ENCODE results near the gene CPNE9.

Gene CPNE9

GRCh38 chr3:9727041-9727595 is 23.5 kb downstream of the CPNE9 start:
- POLR2A ChIA-PET (ENCODE audit: low non-redundant PET), result no interaction called here
- DNase-seq (ENCODE audit: low spot score), result no peak
- peak; percentile 23; the same call in 1 of the 2 replicates for TF ChIP-seq CTCF (conservative IDR thresholded peaks at IDR 0.05; ENCODE audit: low read depth)
- no peak overlapping the region for H3K27ac ChIP-seq
- CTCF ChIA-PET, result interaction anchor here (0.7 kb wide), 1 partner anchor 248 kb away, joined by 3 read pairs; no protein-coding TSS in a partner anchor

GRCh38 chr3:9727743-9728142 is 24.1 kb downstream of the CPNE9 start:
- ChIA-PET CTCF (interaction anchor here (0.9 kb wide), 1 partner anchor 12 kb away, joined by 3 read pairs; no protein-coding TSS in a partner anchor), POLR2A (ENCODE audit: low non-redundant PET) (no interaction called here)
- H3K27ac ChIP-seq, result no peak overlapping the region

GRCh38 chr3:9729419-9729818 is 25.8 kb downstream of the CPNE9 start:
- H3K27ac ChIP-seq, result no peak overlapping the region
- CTCF ChIA-PET, result no interaction called here
- TF ChIP-seq CTCF (conservative IDR thresholded peaks at IDR 0.05; ENCODE audit: low read depth), result no peak
- DNase-seq (ENCODE audit: low spot score), result no peak
- POLR2A ChIA-PET (ENCODE audit: low non-redundant PET), result no interaction called here

More at GRCh38 chr3:9727743-9728142, 24.1 kb downstream of the CPNE9 start:
- no peak for DNase-seq (ENCODE audit: low spot score)
- TF ChIP-seq CTCF (conservative IDR thresholded peaks at IDR 0.05; ENCODE audit: low read depth), result no peak

- DNase-seq (ENCODE audit: low spot score), result no peak
- peak overlapping the region; percentile 97 for H3K27ac ChIP-seq
- ChIA-PET POLR2A (ENCODE audit: low non-redundant PET) (no interaction called here), CTCF (no interaction called here)
- TF ChIP-seq CTCF (conservative IDR thresholded peaks at IDR 0.05; ENCODE audit: low read depth), result no peak
These were observed 27.1 kb downstream of the CPNE9 start for GRCh38 chr3:9730657-9731205.

GRCh38 chr3:9731206-9732079 is 27.8 kb downstream of the CPNE9 start, which contains the start of gene BRPF1:
Gene BRPF1 (plus strand): TSS chr3:9731735. CDS start chr3:9734141, 2,406 bp downstream.
- peak; percentile 98 for DNase-seq (ENCODE audit: low spot score)
- TF ChIP-seq CTCF (conservative IDR thresholded peaks at IDR 0.05; ENCODE audit: low read depth), result no peak
- CTCF ChIA-PET, result no interaction called here
- H3K27ac ChIP-seq, result peak within 1 kb of the TSS; percentile 97
- POLR2A ChIA-PET (ENCODE audit: low non-redundant PET), result no interaction called here

GRCh38 chr3:9732080-9732739 is 28.6 kb downstream of the CPNE9 start:
- TF ChIP-seq CTCF (conservative IDR thresholded peaks at IDR 0.05; ENCODE audit: low read depth), result no peak
- POLR2A ChIA-PET (ENCODE audit: low non-redundant PET), result interaction anchor here (0.6 kb wide), 1 partner anchor 41 kb away, joined by 4 read pairs; no protein-coding TSS in a partner anchor
- DNase-seq (ENCODE audit: low spot score), result peak; percentile 20
- CTCF ChIA-PET, result interaction anchor here (1.2 to 1.4 kb wide), 2 partner anchors 16 to 17 kb away, joined by 5 to 6 read pairs; no protein-coding TSS in a partner anchor
- peak overlapping the region; percentile 97 for H3K27ac ChIP-seq
